ENCODE results near the gene TMEM204. TPM values are rescaled to one million over a fixed set of nuclear protein-coding genes. Genes with fewer than 3 reads are reported as not detected.

TMEM204 gene
- total RNA-seq, 1 experiment from 2014 or later: not detected

- no TSS peak for BruUV-seq (replicated peaks)
- CTCF ChIA-PET: no interaction called here
Observed at GRCh38 chr16:1518626-1519135, 14.8 kb upstream of the TMEM204 start.

GRCh38 chr16:1519831-1520230 lies 13.6 kb upstream of the TMEM204 start:
- DNase-seq: no peak
- H3K79me2 ChIP-seq (ENCODE audit: low read depth): no peaks in the 10 kb centered on the region
- H3K36me3 ChIP-seq (ENCODE audit: low read depth): no peaks in the 10 kb centered on the region
- BruUV-seq (replicated peaks): no TSS peak
- 0 out of 2 replicates have a peak, but pooled peaks cover 3% of the 10 kb centered on the region for H3F3A ChIP-seq (ENCODE audit: insufficient read depth, low read depth)
- TF ChIP-seq EZH2 (IDR thresholded peaks at IDR 0.05; ENCODE audit: low read depth): no peak
- TF ChIP-seq, protein P1, sequence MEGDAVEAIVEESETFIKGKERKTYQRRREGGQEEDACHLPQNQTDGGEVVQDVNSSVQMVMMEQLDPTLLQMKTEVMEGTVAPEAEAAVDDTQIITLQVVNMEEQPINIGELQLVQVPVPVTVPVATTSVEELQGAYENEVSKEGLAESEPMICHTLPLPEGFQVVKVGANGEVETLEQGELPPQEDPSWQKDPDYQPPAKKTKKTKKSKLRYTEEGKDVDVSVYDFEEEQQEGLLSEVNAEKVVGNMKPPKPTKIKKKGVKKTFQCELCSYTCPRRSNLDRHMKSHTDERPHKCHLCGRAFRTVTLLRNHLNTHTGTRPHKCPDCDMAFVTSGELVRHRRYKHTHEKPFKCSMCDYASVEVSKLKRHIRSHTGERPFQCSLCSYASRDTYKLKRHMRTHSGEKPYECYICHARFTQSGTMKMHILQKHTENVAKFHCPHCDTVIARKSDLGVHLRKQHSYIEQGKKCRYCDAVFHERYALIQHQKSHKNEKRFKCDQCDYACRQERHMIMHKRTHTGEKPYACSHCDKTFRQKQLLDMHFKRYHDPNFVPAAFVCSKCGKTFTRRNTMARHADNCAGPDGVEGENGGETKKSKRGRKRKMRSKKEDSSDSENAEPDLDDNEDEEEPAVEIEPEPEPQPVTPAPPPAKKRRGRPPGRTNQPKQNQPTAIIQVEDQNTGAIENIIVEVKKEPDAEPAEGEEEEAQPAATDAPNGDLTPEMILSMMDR (conservative IDR thresholded peaks at IDR 0.05): no peak
- H3K4me1 ChIP-seq (replicated peaks; ENCODE audit: insufficient read depth): no peaks in the 10 kb centered on the region
- no peak overlapping the region for H3K4me2 ChIP-seq
- H3K4me3 ChIP-seq: no peak overlapping the region
- H3K9me2 ChIP-seq (ENCODE audit: insufficient read depth): no peaks in the 10 kb centered on the region
- no peaks in the 10 kb centered on the region for H3K27me3 ChIP-seq (ENCODE audit: insufficient read depth, low read depth)
- CTCF ChIA-PET: no interaction called here
- intact Hi-C loops (cut with micrococcal nuclease; ENCODE audit: unreplicated experiment): no loop called here
- no peaks in the 10 kb centered on the region for H4K20me1 ChIP-seq (ENCODE audit: insufficient read depth)
- no peaks in the 10 kb centered on the region for H3K9me3 ChIP-seq (ENCODE audit: insufficient read depth, low read depth)
- POLR2A ChIA-PET (ENCODE audit: unreplicated experiment): no interaction called here
- H3K27ac ChIP-seq: no peak overlapping the region
- H2AFZ ChIP-seq: no peak overlapping the region

More at GRCh38 chr16:1518626-1519135, 14.8 kb upstream of the TMEM204 start:
- H3K4me3 ChIP-seq: no peak overlapping the region
- no peaks in the 10 kb centered on the region for H3K79me2 ChIP-seq (ENCODE audit: low read depth)
- TF ChIP-seq, protein P1 (conservative IDR thresholded peaks at IDR 0.05): no peak
- TF ChIP-seq EZH2 (IDR thresholded peaks at IDR 0.05; ENCODE audit: low read depth): no peak
- H3K4me1 ChIP-seq (replicated peaks; ENCODE audit: insufficient read depth): no peaks in the 10 kb centered on the region
- no peaks in the 10 kb centered on the region for H3K9me2 ChIP-seq (ENCODE audit: insufficient read depth)
- no peaks in the 10 kb centered on the region for H3K9me3 ChIP-seq (ENCODE audit: insufficient read depth, low read depth)
- H3K4me2 ChIP-seq: no peak overlapping the region
- H2AFZ ChIP-seq: no peak overlapping the region
- H3F3A ChIP-seq (ENCODE audit: insufficient read depth, low read depth): peaks cover 7% of the 10 kb centered on the region; the same call in 1 of the 2 replicates
- H3K27me3 ChIP-seq (ENCODE audit: insufficient read depth, low read depth): no peaks in the 10 kb centered on the region
- POLR2A ChIA-PET (ENCODE audit: unreplicated experiment): no interaction called here
- no peak overlapping the region for H3K27ac ChIP-seq
- H4K20me1 ChIP-seq (ENCODE audit: insufficient read depth): no peaks in the 10 kb centered on the region
- no peak for DNase-seq
- intact Hi-C loops (cut with micrococcal nuclease; ENCODE audit: unreplicated experiment): no loop called here
- H3K36me3 ChIP-seq (ENCODE audit: low read depth): no peaks in the 10 kb centered on the region

DNA sequence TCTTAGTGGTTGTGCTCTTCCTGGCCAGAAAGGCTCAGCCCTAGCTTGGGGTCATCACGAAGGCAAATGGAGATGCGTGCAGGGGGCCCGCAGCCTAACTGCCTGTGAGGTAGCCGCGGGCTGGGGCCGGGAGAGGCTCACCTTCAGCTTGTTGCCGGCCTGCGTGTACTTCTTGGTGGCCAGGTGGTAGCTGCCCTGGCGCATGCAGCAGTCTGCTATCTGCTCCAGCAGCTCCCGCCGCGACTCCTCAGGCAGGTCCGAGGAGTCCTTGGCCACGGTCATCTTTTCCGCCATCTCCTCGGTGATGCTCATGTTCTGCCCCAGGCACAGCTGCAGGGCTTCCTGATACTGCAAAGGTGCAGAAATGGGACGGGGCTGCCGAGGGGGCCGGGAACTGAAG lies 13.0 kb upstream of the TMEM204 start:
- CTCF ChIA-PET: no interaction called here
- H3K36me3 ChIP-seq (ENCODE audit: low read depth): no peaks in the 10 kb centered on the region
- no peaks in the 10 kb centered on the region for H3K4me1 ChIP-seq (replicated peaks; ENCODE audit: insufficient read depth)
- TF ChIP-seq, protein P1 (conservative IDR thresholded peaks at IDR 0.05): no peak
- no peak for TF ChIP-seq EZH2 (IDR thresholded peaks at IDR 0.05; ENCODE audit: low read depth)
- intact Hi-C loops (cut with micrococcal nuclease; ENCODE audit: unreplicated experiment): no loop called here
- H3K27me3 ChIP-seq (ENCODE audit: insufficient read depth, low read depth): no peaks in the 10 kb centered on the region
- no peaks in the 10 kb centered on the region for H3K79me2 ChIP-seq (ENCODE audit: low read depth)
- H3K9me2 ChIP-seq (ENCODE audit: insufficient read depth): no peaks in the 10 kb centered on the region
- no peaks in the 10 kb centered on the region for H3K9me3 ChIP-seq (ENCODE audit: insufficient read depth, low read depth)
- no peak overlapping the region for H2AFZ ChIP-seq
- POLR2A ChIA-PET (ENCODE audit: unreplicated experiment): no interaction called here
- H3K4me3 ChIP-seq: no peak overlapping the region
- no peak overlapping the region for H3K27ac ChIP-seq
- H3K4me2 ChIP-seq: no peak overlapping the region
- H4K20me1 ChIP-seq (ENCODE audit: insufficient read depth): no peaks in the 10 kb centered on the region
- BruUV-seq (replicated peaks): no TSS peak
- H3F3A ChIP-seq (ENCODE audit: insufficient read depth, low read depth): 0 out of 2 replicates have a peak, but pooled peaks cover 3% of the 10 kb centered on the region
- DNase-seq: no peak

All from PC-9 (cell line).